HCT116 (cell line): ENCODE measurements around the gene RANGAP1. TPM values are rescaled to one million over a fixed set of nuclear protein-coding genes. Genes with fewer than 3 reads are reported as not detected.

Experiments
- ATAC-seq: fragments of 200-7000 bp; cut with Tn5 transposase; 2 replicates; pipeline ENCODE4 v1.9.1; 2020; ENCODE audit warnings: mild to moderate bottlenecking, moderate library complexity
- BruUV-seq: library from RNA; stranded (reverse); fragments of 400-500 nt; replicated peaks from 2 replicates; lab custom pipeline; 2021; lab: Mats Ljungman, UMichigan
- CTCF ChIA-PET: fragments of 300-600 bp; sonication (Branson Sonifier 250); formaldehyde crosslinking; loops from one replicate; lab custom pipeline; 2021; ENCODE audit warnings: antibody characterized with exemption; lab: Charles Lee
- POLR2A ChIA-PET: fragments of 300-600, 350-600 bp; sonication (Branson Sonifier 250); formaldehyde crosslinking; loops from one replicate; lab custom pipeline; 2021; ENCODE audit warnings: antibody characterized with exemption; lab: Charles Lee
- RAD21 ChIA-PET, 2 experiments: fragments of 300-600 bp; sonication (Branson Sonifier 250); formaldehyde crosslinking; loops; one replicate each; lab custom pipeline; 2023; ENCODE audit warnings: low total read pairs in 2 of 2; ENCODE audit not compliant: uncharacterized antibody in 2 of 2, unreplicated experiment in 2 of 2, low non-redundant PET in 1 of 2; lab: Charles Lee
- DNase-seq: peaks from one replicate; pipeline ENCODE4 v3.0.0-alpha.2; 2010; ENCODE audit warnings: low read depth, low spot score
- H2AFZ ChIP-seq: fragments of 200-600 bp; shearing (Covaris generic), sonication (generic); 2 replicates; pipeline ENCODE4 v1.6.1; 2017; ENCODE audit warnings: low read depth, mixed run types, mixed read lengths, antibody characterized with exemption, low read length; ENCODE audit not compliant: poor library complexity, severe bottlenecking
- H3K27ac ChIP-seq: 2 replicates; pipeline ENCODE4 v1.5.1; 2012; ENCODE audit warnings: low read depth, low read length
- H3K27me3 ChIP-seq: fragments of 200-600 bp; sonication (generic); 2 replicates; pipeline ENCODE4 v1.6.1; 2016; ENCODE audit warnings: mixed run types, low read length, mixed read lengths; ENCODE audit not compliant: insufficient read depth
- H3K36me3 ChIP-seq, 2 experiments: fragments of 200-500 bp in 1 of 2; fragments of 200-600 bp in 1 of 2; sonication (Bioruptor generic) in 1 of 2; sonication (generic) in 1 of 2; 2 replicates each; pipeline versions ENCODE4 v1.5.1 to v1.6.1; 2014 to 2016; ENCODE audit warnings: low read length in 2 of 2, inconsistent platforms in 1 of 2, mixed read lengths in 1 of 2, mixed run types in 1 of 2; ENCODE audit not compliant: insufficient read depth in 2 of 2, control insufficient read depth in 1 of 2
- H3K4me1 ChIP-seq, 2 experiments: fragments of 200-600 bp in 1 of 2; sonication (generic) in 1 of 2; 2 replicates each; pipeline versions ENCODE4 v1.5.1 to v1.6.1; 2012 to 2017; ENCODE audit warnings: low read length in 2 of 2, inconsistent platforms in 1 of 2, mild to moderate bottlenecking in 1 of 2, mixed read lengths in 1 of 2, mixed run types in 1 of 2, moderate library complexity in 1 of 2; ENCODE audit not compliant: insufficient read depth in 2 of 2, control insufficient read depth in 1 of 2
- H3K4me2 ChIP-seq: fragments of 200-600 bp; sonication (generic); 2 replicates; pipeline ENCODE4 v1.6.1; 2017; ENCODE audit warnings: mixed run types, low read length, mixed read lengths
- H3K4me3 ChIP-seq, 2 experiments: fragments of 200-600 bp in 1 of 2; sonication (generic) in 1 of 2; replicated peaks in 1 of 2; 2 replicates each; pipeline ENCODE4 v1.5.1; 2011 to 2016; ENCODE audit warnings: low read length in 2 of 2, control low read depth in 1 of 2, low read depth in 1 of 2, mild to moderate bottlenecking in 1 of 2, mixed read lengths in 1 of 2, mixed run types in 1 of 2
- H3K79me2 ChIP-seq: fragments of 200-600 bp; sonication (generic); 2 replicates; pipeline ENCODE4 v1.6.1; 2017; ENCODE audit warnings: mild to moderate bottlenecking, mixed run types, low read length, moderate library complexity, mixed read lengths; ENCODE audit not compliant: insufficient read depth
- H3K9ac ChIP-seq: fragments of 200-600 bp; sonication (generic); 2 replicates; pipeline ENCODE4 v1.6.1; 2016; ENCODE audit warnings: low read length, mixed read lengths
- H3K9me2 ChIP-seq: fragments of 200-600 bp; sonication (generic), shearing (Covaris generic); 2 replicates; pipeline ENCODE4 v1.6.1; 2017; ENCODE audit warnings: mixed run types, mild to moderate bottlenecking, moderate library complexity; ENCODE audit not compliant: insufficient read depth
- H3K9me3 ChIP-seq, 2 experiments: fragments of 200-500 bp in 1 of 2; fragments of 200-600 bp in 1 of 2; sonication (Bioruptor generic) in 1 of 2; sonication (generic) in 1 of 2; 2 replicates each; pipeline ENCODE4 v1.6.1; 2014 to 2017; ENCODE audit warnings: low read length in 2 of 2, mixed read lengths in 2 of 2, inconsistent platforms in 1 of 2, low read depth in 1 of 2, mild to moderate bottlenecking in 1 of 2, mixed run types in 1 of 2, moderate library complexity in 1 of 2; ENCODE audit not compliant: control insufficient read depth in 1 of 2, insufficient read depth in 1 of 2
- H4K20me1 ChIP-seq: fragments of 200-600 bp; sonication (generic), shearing (Covaris generic); 2 replicates; pipeline ENCODE4 v1.6.1; 2017; ENCODE audit warnings: mixed run types, mild to moderate bottlenecking, moderate library complexity; ENCODE audit not compliant: insufficient read depth
- CBX3 ChIP-seq: IDR thresholded peaks from 2 replicates; pipeline ENCODE4 v1.6.1; 2012; ENCODE audit warnings: low read depth
- EGR1 ChIP-seq: IDR thresholded peaks from 2 replicates; pipeline ENCODE4 v1.6.1; 2012; ENCODE audit warnings: low read depth
- ELF1 ChIP-seq: IDR thresholded peaks from 2 replicates; pipeline ENCODE4 v1.6.1; 2012; ENCODE audit warnings: low read depth, borderline replicate concordance
- EZH2phosphoT487 ChIP-seq: fragments of 200-600 bp; IDR thresholded peaks from 2 replicates; pipeline ENCODE4 v1.6.1; 2018; ENCODE audit warnings: antibody characterized with exemption, borderline replicate concordance
- FOSL1 ChIP-seq: IDR thresholded peaks from 2 replicates; pipeline ENCODE4 v1.6.1; 2012; ENCODE audit warnings: low read depth
- JUND ChIP-seq: IDR thresholded peaks from 2 replicates; pipeline ENCODE4 v1.6.1; 2012
- POLR2A ChIP-seq: IDR thresholded peaks from 2 replicates; pipeline ENCODE4 v1.7.0; 2011; ENCODE audit warnings: borderline replicate concordance; ENCODE audit not compliant: insufficient read depth, insufficient read length; ENCODE audit errors: extremely low read depth
- POLR2AphosphoS5 ChIP-seq: IDR thresholded peaks from 2 replicates; pipeline ENCODE4 v1.6.1; 2011; ENCODE audit warnings: mild to moderate bottlenecking, low read depth, low read length, moderate library complexity
- SP1 ChIP-seq: IDR thresholded peaks from 2 replicates; pipeline ENCODE4 v1.6.1; 2012; ENCODE audit warnings: low read depth
- SRF ChIP-seq: IDR thresholded peaks from 2 replicates; pipeline ENCODE4 v1.6.1; 2012; ENCODE audit warnings: low read depth
- TCF7L2 ChIP-seq: IDR thresholded peaks from 2 replicates; pipeline ENCODE4 v1.7.0; 2011; ENCODE audit warnings: borderline replicate concordance, inconsistent platforms; ENCODE audit not compliant: insufficient read depth, insufficient read length; ENCODE audit errors: extremely low read depth
- ZFX ChIP-seq: fragments of 450-650 bp; IDR thresholded peaks from 2 replicates; pipeline ENCODE4 v1.6.1; 2017
- ZNF274 ChIP-seq: fragments of 200-500 bp; sonication (Bioruptor generic); IDR thresholded peaks from 2 replicates; pipeline ENCODE4 v1.6.1; 2014; ENCODE audit warnings: mild to moderate bottlenecking, low read depth, low read length, inconsistent platforms
- intact Hi-C: fragments of 100-400 bp; cut with micrococcal nuclease; formaldehyde crosslinking; loops from 2 replicates; pipeline ENCODE4 v1.10.0; 2022
- total RNA-seq: library from RNA; stranded (reverse); gene quantifications from one replicate; pipeline ENCODE4 v1.2.1, GENCODE V29; 2021; ENCODE audit not compliant: unreplicated experiment
- TF ChIP-seq, protein P1 (sequence below), 3 experiments: fragments of 200-600 bp in 1 of 3; sonication (generic) in 1 of 3; IDR thresholded peaks in 2 of 3; conservative IDR thresholded peaks in 1 of 3; 2 replicates each; pipeline ENCODE4 v1.5.1; 2012 to 2017; ENCODE audit warnings: low read depth in 2 of 3, low read length in 2 of 3, antibody characterized with exemption in 1 of 3, borderline replicate concordance in 1 of 3, control low read depth in 1 of 3, mild to moderate bottlenecking in 1 of 3, mixed read lengths in 1 of 3, mixed run types in 1 of 3, moderate library complexity in 1 of 3; ENCODE audit not compliant: insufficient read depth in 1 of 3
- TF ChIP-seq, protein P2 (sequence below): IDR thresholded peaks from 2 replicates; pipeline ENCODE4 v1.6.1; 2012
- TF ChIP-seq, protein P3 (sequence below): IDR thresholded peaks from 2 replicates; pipeline ENCODE4 v1.6.1; 2012; ENCODE audit warnings: low read depth
- TF ChIP-seq, protein P4 (sequence below): IDR thresholded peaks from 2 replicates; pipeline ENCODE4 v1.6.1; 2011; ENCODE audit warnings: mild to moderate bottlenecking, low read length, moderate library complexity; ENCODE audit not compliant: insufficient replicate concordance; ENCODE audit errors: extremely low read depth

Gene RANGAP1
- total RNA-seq, 1 experiment from 2014 or later = 121 TPM

DNA sequence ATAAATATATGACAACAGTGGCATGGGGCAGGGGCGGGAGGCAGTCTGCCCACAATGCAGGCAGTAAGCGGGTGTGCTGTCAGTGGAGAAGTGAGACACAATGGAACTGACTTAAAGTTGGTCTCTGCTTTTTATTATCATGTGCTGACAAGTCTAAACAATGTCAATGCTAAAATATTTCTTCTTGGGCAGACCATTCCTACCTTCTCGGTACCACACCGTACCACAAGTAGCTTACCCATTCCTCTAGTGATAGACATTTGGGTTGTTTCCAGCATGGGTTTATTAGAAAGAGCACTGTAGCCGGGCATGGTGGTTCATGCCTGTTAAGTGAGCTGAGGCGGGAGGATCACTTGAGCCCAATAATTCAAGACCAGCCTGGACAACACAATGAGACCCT lies 42.6 kb downstream of the RANGAP1 start:
- Histone ChIP-seq H3K9me2 (no peaks in the 10 kb centered on the region), H2AFZ (no peak overlapping the region), H3K4me3 (no peak overlapping the region), H3K4me1 (peaks cover 6 to 10% of the 10 kb centered on the region in 2 experiments; a peak in 3 of 4 replicates), H4K20me1 (peaks cover 4% of the 10 kb centered on the region; the same call in 1 of the 2 replicates), H3K27me3 (no peaks in the 10 kb centered on the region), H3K4me2 (no peak overlapping the region), H3K79me2 (no peaks in the 10 kb centered on the region), H3K36me3 (peaks cover 0 to 28% of the 10 kb centered on the region in 2 experiments; a peak in 2 of 4 replicates), H3K9me3 (no peaks in the 10 kb centered on the region), H3K27ac (no peak overlapping the region), H3K9ac (no peak overlapping the region)
- ChIA-PET POLR2A (no interaction called here), RAD21 (no interaction called here), CTCF (interaction anchor here (1.1 kb wide), 1 partner anchor 321 kb away, joined by 5 read pairs; no protein-coding TSS in a partner anchor)
- TF ChIP-seq SP1 (no peak), FOSL1 (no peak), EGR1 (no peak), SRF (no peak), ELF1 (no peak), JUND (no peak), ZNF274 (no peak), ZFX (no peak), POLR2A (no peak), EZH2phosphoT487 (no peak), CBX3 (no peak), POLR2AphosphoS5 (no peak), TCF7L2 (no peak)
- TF ChIP-seq, protein P1, sequence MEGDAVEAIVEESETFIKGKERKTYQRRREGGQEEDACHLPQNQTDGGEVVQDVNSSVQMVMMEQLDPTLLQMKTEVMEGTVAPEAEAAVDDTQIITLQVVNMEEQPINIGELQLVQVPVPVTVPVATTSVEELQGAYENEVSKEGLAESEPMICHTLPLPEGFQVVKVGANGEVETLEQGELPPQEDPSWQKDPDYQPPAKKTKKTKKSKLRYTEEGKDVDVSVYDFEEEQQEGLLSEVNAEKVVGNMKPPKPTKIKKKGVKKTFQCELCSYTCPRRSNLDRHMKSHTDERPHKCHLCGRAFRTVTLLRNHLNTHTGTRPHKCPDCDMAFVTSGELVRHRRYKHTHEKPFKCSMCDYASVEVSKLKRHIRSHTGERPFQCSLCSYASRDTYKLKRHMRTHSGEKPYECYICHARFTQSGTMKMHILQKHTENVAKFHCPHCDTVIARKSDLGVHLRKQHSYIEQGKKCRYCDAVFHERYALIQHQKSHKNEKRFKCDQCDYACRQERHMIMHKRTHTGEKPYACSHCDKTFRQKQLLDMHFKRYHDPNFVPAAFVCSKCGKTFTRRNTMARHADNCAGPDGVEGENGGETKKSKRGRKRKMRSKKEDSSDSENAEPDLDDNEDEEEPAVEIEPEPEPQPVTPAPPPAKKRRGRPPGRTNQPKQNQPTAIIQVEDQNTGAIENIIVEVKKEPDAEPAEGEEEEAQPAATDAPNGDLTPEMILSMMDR (IDR thresholded peaks at IDR 0.05 in 2 of 3, conservative IDR thresholded peaks at IDR 0.05 in 1 of 3; ENCODE audit: borderline replicate concordance in 1 of 3, insufficient read depth in 1 of 3, low read depth in 2 of 3, low read length in 2 of 3) = no peak
- TF ChIP-seq, protein P2, sequence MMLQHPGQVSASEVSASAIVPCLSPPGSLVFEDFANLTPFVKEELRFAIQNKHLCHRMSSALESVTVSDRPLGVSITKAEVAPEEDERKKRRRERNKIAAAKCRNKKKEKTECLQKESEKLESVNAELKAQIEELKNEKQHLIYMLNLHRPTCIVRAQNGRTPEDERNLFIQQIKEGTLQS = no peak
- TF ChIP-seq, protein P3, sequence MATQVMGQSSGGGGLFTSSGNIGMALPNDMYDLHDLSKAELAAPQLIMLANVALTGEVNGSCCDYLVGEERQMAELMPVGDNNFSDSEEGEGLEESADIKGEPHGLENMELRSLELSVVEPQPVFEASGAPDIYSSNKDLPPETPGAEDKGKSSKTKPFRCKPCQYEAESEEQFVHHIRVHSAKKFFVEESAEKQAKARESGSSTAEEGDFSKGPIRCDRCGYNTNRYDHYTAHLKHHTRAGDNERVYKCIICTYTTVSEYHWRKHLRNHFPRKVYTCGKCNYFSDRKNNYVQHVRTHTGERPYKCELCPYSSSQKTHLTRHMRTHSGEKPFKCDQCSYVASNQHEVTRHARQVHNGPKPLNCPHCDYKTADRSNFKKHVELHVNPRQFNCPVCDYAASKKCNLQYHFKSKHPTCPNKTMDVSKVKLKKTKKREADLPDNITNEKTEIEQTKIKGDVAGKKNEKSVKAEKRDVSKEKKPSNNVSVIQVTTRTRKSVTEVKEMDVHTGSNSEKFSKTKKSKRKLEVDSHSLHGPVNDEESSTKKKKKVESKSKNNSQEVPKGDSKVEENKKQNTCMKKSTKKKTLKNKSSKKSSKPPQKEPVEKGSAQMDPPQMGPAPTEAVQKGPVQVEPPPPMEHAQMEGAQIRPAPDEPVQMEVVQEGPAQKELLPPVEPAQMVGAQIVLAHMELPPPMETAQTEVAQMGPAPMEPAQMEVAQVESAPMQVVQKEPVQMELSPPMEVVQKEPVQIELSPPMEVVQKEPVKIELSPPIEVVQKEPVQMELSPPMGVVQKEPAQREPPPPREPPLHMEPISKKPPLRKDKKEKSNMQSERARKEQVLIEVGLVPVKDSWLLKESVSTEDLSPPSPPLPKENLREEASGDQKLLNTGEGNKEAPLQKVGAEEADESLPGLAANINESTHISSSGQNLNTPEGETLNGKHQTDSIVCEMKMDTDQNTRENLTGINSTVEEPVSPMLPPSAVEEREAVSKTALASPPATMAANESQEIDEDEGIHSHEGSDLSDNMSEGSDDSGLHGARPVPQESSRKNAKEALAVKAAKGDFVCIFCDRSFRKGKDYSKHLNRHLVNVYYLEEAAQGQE = no peak
- TF ChIP-seq, protein P4, sequence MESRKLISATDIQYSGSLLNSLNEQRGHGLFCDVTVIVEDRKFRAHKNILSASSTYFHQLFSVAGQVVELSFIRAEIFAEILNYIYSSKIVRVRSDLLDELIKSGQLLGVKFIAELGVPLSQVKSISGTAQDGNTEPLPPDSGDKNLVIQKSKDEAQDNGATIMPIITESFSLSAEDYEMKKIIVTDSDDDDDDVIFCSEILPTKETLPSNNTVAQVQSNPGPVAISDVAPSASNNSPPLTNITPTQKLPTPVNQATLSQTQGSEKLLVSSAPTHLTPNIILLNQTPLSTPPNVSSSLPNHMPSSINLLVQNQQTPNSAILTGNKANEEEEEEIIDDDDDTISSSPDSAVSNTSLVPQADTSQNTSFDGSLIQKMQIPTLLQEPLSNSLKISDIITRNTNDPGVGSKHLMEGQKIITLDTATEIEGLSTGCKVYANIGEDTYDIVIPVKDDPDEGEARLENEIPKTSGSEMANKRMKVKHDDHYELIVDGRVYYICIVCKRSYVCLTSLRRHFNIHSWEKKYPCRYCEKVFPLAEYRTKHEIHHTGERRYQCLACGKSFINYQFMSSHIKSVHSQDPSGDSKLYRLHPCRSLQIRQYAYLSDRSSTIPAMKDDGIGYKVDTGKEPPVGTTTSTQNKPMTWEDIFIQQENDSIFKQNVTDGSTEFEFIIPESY = no peak
- ATAC-seq (no peak), DNase-seq (no peak)
- intact Hi-C loops = no loop called here
- no TSS peak for BruUV-seq
